IPS-18c (cell line): ENCODE data around the gene OSBPL3.

Experiments used
- H3K4me3 ChIP-seq: 2 replicates; pipeline ENCODE4 v1.7.0; 2013; ENCODE audit warnings: low read depth, mild to moderate bottlenecking, low read length, moderate library complexity; ENCODE audit not compliant: insufficient read depth
- H3K9me3 ChIP-seq: one replicate; pipeline ENCODE4 v1.6.1; 2013; ENCODE audit warnings: mild to moderate bottlenecking, low read length, moderate library complexity; ENCODE audit not compliant: control insufficient read depth, insufficient read depth

OSBPL3 gene

DNA sequence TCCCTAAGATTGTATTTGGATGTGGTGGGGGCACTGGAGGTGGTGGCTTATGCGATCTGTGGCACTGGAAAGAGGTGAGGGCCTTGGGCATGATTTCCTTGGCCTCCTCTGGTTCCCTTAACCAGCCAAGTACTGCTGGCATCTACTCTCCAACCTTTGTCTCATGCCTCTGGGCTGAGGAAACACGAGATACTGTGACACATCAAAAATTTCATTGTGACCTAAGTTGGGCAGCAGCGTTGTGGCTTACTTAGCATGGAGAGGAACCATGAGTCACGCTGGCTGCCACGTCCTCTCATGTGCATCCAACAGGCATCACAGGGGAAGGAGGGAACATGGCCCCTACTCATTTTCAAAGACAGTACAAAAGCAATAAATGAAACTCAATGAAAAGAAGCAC is 193.0 kb downstream of the OSBPL3 start:
- Histone ChIP-seq H3K9me3 (peaks cover 2% of the 10 kb centered on the region), H3K4me3 (no peak overlapping the region)

DNA sequence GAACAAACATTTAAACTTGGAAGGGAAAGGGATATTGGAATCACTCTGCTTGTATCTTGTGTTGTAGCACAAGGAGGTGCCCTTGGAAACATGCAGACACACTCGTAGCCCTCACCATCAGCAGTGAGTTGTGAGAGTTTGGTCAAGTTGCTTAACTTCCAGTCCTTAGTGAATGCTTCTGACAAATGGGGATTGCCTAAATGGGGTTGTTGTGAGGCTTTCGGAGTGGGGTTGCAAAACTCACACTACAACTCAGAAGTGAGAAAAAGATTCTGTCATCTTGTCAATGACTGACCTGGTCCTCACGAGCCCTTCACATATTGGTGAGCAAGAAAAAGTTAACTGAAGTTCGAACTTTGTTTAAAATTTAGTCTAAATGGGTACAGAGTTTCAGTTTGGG is 193.7 kb downstream of the OSBPL3 start:
- no peak overlapping the region for H3K4me3 ChIP-seq
- H3K9me3 ChIP-seq: peaks cover 2% of the 10 kb centered on the region

DNA sequence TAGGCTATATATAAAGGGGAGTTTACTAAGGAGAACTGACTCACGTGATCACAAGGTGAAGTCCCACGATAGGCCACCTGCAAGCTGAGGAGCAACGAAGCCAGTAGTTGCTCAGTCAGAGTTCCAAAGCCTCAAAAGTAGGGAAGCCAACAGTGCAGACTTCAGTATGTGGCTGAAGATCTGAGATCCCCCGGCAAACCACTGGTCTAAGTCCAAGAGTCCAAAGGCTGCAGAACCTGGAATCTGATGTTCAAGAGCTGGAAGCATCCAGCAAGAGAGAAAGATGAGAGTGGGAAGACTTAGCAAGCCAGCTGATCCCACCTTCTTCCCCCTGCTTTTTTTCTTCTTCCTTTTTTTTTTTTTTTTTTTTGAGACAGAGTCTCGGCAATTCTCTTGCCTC is 195.7 kb downstream of the OSBPL3 start:
- peaks cover 2% of the 10 kb centered on the region for H3K9me3 ChIP-seq
- H3K4me3 ChIP-seq: no peak overlapping the region

GRCh38 chr7:24783698-24784097 is 196.3 kb downstream of the OSBPL3 start:
- Histone ChIP-seq H3K4me3 (no peak overlapping the region), H3K9me3 (peaks cover 2% of the 10 kb centered on the region)

- peaks cover 2% of the 10 kb centered on the region for H3K9me3 ChIP-seq
- no peak overlapping the region for H3K4me3 ChIP-seq
Measured at GRCh38 chr7:24781106-24781505, 198.9 kb downstream of the OSBPL3 start.

GRCh38 chr7:24779283-24779655 is 200.7 kb downstream of the OSBPL3 start:
- peaks cover 2% of the 10 kb centered on the region for H3K9me3 ChIP-seq
- no peak overlapping the region for H3K4me3 ChIP-seq

DNA sequence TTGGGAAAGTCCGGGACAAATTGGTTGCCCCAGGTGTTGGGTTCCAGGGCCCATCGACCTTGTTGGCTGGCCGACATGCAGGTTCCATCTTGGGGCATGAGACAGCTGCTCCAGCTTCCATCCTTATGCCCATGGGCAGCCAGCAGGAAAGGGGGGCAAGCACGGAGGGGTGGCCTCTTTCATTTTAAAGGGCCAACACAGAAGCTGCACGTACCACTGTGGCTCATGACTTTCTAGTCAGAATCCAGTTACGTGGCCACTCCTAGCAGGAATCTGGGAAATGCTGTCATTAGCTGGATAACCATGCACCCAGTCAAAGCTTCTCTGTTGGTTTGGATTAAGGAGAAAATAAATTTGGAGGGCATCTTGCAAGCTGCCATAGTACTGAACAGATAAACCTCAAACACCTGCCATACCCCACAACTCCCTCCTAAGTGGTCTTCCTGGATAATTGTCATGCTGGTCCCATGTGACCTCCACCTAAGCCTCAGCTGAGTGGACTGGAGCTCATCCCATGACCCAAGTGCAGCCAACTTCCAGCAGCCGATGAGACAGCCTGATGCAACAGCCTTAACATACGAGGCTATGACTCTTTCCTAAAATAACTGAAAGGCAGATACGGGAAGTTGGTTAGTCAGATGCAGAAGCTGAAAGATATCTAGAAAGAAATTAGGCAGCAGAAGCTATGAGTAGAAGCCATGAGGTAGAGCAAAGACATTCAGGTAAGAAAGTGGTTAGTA is 201.3 kb downstream of the OSBPL3 start:
- no peak overlapping the region for H3K4me3 ChIP-seq
- peaks cover 1% of the 10 kb centered on the region for H3K9me3 ChIP-seq

DNA sequence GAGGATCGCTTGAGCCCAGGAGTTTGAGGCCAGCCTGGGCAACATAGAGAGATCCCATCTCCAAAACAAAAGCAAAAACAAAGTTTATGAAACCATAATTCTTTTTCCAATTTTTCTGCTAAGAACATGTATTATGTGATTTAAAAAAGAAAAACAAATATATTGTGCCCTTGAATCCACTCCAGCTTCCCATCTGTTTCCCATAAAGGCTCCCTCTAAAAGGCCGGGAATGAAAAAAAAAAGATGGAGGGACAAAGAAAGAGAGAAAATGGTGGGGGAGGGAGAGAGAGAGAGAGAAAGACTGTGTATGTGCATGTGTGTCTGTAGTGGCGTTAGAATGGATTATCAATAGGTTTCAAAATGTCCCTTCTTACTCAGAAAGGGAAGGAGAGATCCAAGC is 202.2 kb downstream of the OSBPL3 start:
- no peak overlapping the region for H3K4me3 ChIP-seq

GRCh38 chr7:24773646-24774045 is 206.3 kb downstream of the OSBPL3 start:
- no peak overlapping the region for H3K4me3 ChIP-seq
- no peaks in the 10 kb centered on the region for H3K9me3 ChIP-seq

More for the DNA sequence above, 202.2 kb downstream of the OSBPL3 start:
- no peaks in the 10 kb centered on the region for H3K9me3 ChIP-seq

DNA sequence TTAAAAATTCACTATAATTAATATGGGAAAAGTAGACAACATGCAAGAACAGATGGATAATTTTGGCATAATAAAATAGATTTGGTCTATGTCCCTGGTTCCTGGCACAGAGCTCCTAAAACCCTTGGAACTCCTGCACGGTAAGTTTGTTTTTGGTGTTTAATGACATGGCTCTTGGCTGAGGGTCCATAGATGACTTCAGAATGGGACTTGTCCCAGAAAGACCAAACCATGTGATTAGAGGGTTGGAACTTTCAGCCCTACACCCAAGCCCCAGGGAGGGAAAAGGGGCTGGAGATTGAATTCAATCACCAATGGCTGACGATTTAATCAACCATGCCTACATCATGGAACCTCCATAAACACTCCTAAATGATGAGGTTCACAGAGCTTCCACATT is 210.1 kb downstream of the OSBPL3 start:
- H3K4me3 ChIP-seq: no peak overlapping the region

GRCh38 chr7:24769014-24769830 is 210.8 kb downstream of the OSBPL3 start:
- Histone ChIP-seq H3K9me3 (no peaks in the 10 kb centered on the region), H3K4me3 (no peak overlapping the region)

More for the DNA sequence above, 210.1 kb downstream of the OSBPL3 start:
- H3K9me3 ChIP-seq: no peaks in the 10 kb centered on the region

DNA sequence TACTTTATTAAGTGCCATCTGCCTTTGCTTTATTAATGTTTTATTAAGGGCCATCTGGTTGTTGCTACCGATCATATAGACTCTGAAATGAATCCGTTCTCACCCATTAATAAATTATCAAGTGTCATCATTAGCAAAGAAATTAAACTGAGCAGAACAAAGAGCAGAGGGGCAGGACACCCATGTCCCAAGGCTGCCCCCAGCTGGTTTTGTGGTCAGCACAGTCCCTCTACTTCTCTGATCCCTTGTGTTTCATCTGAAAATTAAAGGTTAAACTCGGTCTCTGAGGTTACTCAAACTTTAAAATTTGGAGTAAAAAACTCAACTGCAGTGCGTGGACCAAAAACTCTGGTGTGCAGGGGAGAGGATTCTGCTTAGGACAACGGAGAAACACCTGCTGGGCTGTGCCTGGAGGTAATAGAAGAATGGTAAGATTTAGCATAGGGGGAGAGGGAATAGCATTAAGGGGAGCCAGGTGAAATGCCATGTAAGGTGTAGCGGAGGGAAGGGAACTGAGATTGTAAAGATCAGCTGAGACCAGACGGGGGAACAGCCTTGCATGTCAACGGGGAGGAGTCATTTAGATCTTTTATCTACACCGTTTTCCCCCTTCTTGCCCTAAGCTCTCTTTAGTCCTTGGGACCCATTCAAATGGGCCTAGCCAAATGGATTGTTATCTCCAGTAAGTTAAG is 212.0 kb downstream of the OSBPL3 start:
- H3K9me3 ChIP-seq: no peaks in the 10 kb centered on the region
- no peak overlapping the region for H3K4me3 ChIP-seq

DNA sequence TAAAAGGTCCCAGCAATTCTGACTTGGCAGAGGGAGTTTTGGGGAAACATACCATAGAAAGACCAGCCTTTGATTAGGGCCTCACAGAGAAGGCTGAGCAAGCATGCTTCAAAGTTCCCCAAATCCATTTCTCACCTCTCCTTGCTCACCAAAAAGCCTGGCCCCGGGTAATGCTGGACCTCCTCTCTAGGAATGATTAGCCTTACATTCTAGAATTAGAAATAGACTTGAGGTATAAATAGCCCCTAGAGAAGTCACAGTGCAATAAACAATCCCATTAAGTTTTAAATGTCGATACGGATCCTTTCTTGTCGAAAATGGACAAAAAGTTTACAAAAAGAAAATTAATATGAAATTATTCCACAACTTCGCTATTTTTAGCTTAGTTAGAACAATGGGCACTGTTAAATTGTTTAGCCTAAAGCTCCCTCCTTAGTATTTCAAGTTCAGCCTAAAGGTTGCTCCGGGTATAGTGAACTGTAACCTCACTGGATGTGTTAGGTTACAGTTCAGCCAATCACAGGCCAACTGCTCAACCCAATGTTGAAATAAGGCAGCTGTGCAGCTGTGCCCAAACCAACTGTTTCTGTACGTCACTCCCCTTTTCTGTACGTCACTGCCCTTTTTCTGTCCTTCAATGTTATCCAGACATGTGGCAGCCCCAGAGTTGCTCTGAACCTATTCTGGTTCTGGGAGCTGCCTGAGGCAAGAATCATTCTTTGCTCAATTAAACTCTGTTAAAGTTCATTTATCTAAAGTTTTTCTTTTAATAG is 214.8 kb downstream of the OSBPL3 start:
- Histone ChIP-seq H3K9me3 (no peaks in the 10 kb centered on the region), H3K4me3 (no peak overlapping the region)

DNA sequence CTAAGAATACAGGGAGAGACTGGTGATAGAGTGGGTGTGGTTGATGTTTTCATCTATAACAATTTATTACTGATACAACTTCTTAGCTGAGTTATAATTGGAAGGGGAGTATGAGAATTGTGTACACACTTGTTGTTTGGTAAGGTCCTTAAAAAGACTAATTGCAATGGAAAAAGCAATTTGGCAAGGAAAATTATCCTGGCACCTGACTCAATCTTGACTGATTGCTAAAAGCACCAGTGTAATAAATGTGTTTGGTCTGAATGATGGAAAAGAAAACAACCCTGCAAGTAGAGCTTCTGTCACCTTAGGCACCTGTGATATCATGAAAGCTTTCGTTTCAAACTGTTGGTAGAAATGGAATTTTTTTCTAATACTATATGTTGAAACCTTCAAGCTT is 216.0 kb downstream of the OSBPL3 start:
- H3K4me3 ChIP-seq: no peak overlapping the region
- no peaks in the 10 kb centered on the region for H3K9me3 ChIP-seq

DNA sequence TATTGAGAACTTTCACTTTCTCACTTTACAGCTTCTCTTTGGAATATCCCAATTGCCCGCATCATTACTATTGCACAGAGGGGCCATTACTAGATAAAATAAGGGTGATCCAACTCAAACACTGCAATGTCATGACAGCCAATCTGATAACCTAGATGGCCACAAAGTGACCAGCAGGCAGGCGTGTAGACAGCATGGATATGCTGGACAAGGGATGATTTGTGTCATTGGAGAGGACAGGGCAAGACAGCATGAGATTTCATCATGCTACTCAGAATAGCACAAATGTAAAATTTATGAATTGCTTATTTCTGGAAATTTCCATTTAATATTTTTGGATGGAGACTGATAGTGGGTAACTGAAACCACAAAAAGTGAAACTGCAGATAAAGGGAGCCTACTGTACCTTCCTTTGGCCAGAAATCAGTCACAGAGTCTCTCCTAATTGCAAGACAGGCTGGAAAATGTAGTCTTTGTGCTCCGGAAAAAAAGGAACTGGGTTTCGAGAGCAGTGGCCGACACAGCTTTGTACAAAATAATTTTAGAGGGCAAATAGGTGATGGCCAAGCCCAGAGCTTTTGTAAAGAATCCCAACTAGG is 216.6 kb downstream of the OSBPL3 start:
- Histone ChIP-seq H3K4me3 (no peak overlapping the region), H3K9me3 (no peaks in the 10 kb centered on the region)

DNA sequence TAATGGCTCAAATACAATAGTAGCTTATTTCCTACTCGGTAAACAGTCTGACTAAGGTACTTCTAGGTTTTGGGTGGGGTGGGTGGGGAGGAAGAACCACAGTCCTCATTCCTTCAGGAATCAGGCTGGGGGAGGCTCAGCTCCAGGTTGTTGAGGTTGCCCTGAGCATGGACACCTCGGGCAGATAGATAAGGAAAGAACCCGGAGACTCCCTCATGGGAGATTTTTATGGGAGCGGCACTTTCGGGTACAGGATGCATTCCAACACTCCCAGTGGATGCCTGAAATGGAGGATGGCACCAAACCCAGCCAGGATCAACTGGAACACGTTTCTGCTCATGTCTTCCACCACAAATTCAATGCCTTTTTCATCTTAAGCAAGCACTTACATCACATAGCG is 217.2 kb downstream of the OSBPL3 start:
- Histone ChIP-seq H3K9me3 (no peaks in the 10 kb centered on the region), H3K4me3 (no peak overlapping the region)

DNA sequence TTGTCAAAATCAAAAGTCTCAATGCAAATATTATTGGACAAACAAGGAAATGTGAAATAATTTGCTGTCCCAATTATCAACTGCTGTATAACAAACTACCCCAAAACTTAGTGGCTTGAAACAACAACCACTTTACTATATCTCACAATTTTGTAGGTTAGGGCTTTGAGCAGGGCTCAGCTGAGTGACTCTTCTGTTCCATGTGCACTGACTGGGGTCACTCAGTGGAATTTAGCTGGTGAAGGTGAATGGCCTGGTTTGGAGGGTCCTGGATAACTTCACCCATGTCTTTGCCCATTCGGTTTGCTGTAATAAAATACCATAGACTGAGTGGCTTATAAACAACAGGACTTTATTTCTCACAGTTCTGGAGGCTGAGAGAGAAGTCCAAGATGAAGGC is 219.0 kb downstream of the OSBPL3 start:
- no peaks in the 10 kb centered on the region for H3K9me3 ChIP-seq
- no peak overlapping the region for H3K4me3 ChIP-seq
